GM18870 (cell line): Measurements from ENCODE around the gene MRPL36.
"Not testable (repeated sequence)": the region's sequence is repeated elsewhere in the genome, so short reads cannot be mapped to it uniquely, and the experiment has no call there.

Source experiments
- ATAC-seq: cut with Tn5 transposase; IDR thresholded peaks from one replicate; pipeline ENCODE4 v1.9.1; 2021; ENCODE audit warnings: moderate library complexity; ENCODE audit not compliant: unreplicated experiment

The MRPL36 gene

GRCh38 chr5:1799602-1800471, at the start of gene MRPL36:
MRPL36 (minus strand) TSS chr5:1799837; CDS start chr5:1798935, 902 bp downstream.
- ATAC-seq: no peak

- ATAC-seq: no peak
Measured at GRCh38 chr5:1847611-1848010, 48.0 kb upstream of the MRPL36 start.

GRCh38 chr5:1847056-1847455, 47.4 kb upstream of the MRPL36 start:
- ATAC-seq: no peak

- no peak for ATAC-seq
Measured at GRCh38 chr5:1846583-1846982, 46.9 kb upstream of the MRPL36 start.

GRCh38 chr5:1845696-1846095, 46.1 kb upstream of the MRPL36 start:
- no peak for ATAC-seq

- no peak for ATAC-seq
Measured at GRCh38 chr5:1844708-1845436, 45.2 kb upstream of the MRPL36 start.

- ATAC-seq: not testable (repeated sequence)
Measured at GRCh38 chr5:1843761-1844160, 44.1 kb upstream of the MRPL36 start.

GRCh38 chr5:1842004-1842819, 42.6 kb upstream of the MRPL36 start:
- no peak for ATAC-seq

- no peak for ATAC-seq
Measured at GRCh38 chr5:1840741-1841521, 41.3 kb upstream of the MRPL36 start.

- ATAC-seq: no peak
Measured at GRCh38 chr5:1840071-1840547, 40.5 kb upstream of the MRPL36 start.

GRCh38 chr5:1838013-1838412, 38.4 kb upstream of the MRPL36 start:
- no peak for ATAC-seq

- ATAC-seq: no peak
Measured at GRCh38 chr5:1836891-1837880, 37.5 kb upstream of the MRPL36 start.

GRCh38 chr5:1836176-1836890, 36.7 kb upstream of the MRPL36 start:
- no peak for ATAC-seq

GRCh38 chr5:1835431-1835830, 35.8 kb upstream of the MRPL36 start:
- ATAC-seq: no peak

- ATAC-seq: no peak
Measured at GRCh38 chr5:1834721-1835429, 35.2 kb upstream of the MRPL36 start.

GRCh38 chr5:1834022-1834551, 34.5 kb upstream of the MRPL36 start:
- no peak for ATAC-seq

GRCh38 chr5:1833264-1834021, 33.8 kb upstream of the MRPL36 start:
- ATAC-seq: no peak
